Esophagus (tissue), 2 donors: ENCODE data around the gene ANTXR1. TPM values are rescaled to one million over a fixed set of nuclear protein-coding genes. Genes with fewer than 3 reads are reported as not detected.

ENCODE experiments used
- H3K27ac ChIP-seq, 2 donors: one replicate each; pipeline ENCODE4 v1.5.1; 2013; ENCODE audit warnings: low read depth in 2 of 2, mild to moderate bottlenecking in 2 of 2, inconsistent platforms in 1 of 2, low read length in 1 of 2, moderate library complexity in 1 of 2
- H3K27me3 ChIP-seq, 2 donors: one replicate each; pipeline ENCODE4 v1.6.1; 2013; ENCODE audit warnings: low read length in 2 of 2, control low read depth in 1 of 2, mild to moderate bottlenecking in 1 of 2; ENCODE audit not compliant: insufficient read depth in 2 of 2, control insufficient read depth in 1 of 2
- H3K36me3 ChIP-seq, 2 donors: one replicate each; pipeline ENCODE4 v1.6.1; 2013; ENCODE audit warnings: low read length in 1 of 2; ENCODE audit not compliant: control insufficient read depth in 2 of 2, insufficient read depth in 2 of 2
- H3K4me1 ChIP-seq, 2 donors: one replicate each; pipeline ENCODE4 v1.6.1; 2013; ENCODE audit warnings: low read length in 1 of 2; ENCODE audit not compliant: control insufficient read depth in 2 of 2, insufficient read depth in 2 of 2
- H3K4me3 ChIP-seq, 2 donors: one replicate each; pipeline ENCODE4 v1.5.1; 2013; ENCODE audit warnings: low read length in 2 of 2, mild to moderate bottlenecking in 2 of 2, low read depth in 1 of 2, moderate library complexity in 1 of 2
- H3K9me3 ChIP-seq, 2 donors: one replicate each; pipeline ENCODE4 v1.6.1; 2013; ENCODE audit warnings: mild to moderate bottlenecking in 2 of 2, low read depth in 1 of 2, low read length in 1 of 2, moderate library complexity in 1 of 2; ENCODE audit not compliant: control insufficient read depth in 2 of 2, insufficient read depth in 1 of 2
- WGBS, 2 donors: extraction: QIAGEN DNeasy Blood & Tissue Kit; methylation state at CpG; one replicate each; pipeline ENCODE4 v1.1.7; 2013; 5-methylcytosine and 5-hydroxymethylcytosine counted together
- polyA plus RNA-seq, 2 donors: library from polyadenylated mRNA; stranded (reverse); fragments of 200-250 nt; gene quantifications; one replicate each; pipeline ENCODE4 v1.2.3, GENCODE V29; 2013
- donor health status: healthy with polysubstance abuse.
- donor health status: Bipolar disorder and iron deficiency.

Gene ANTXR1
- polyA plus RNA-seq, 2 donors, result 5.0 to 8.5 TPM

DNA sequence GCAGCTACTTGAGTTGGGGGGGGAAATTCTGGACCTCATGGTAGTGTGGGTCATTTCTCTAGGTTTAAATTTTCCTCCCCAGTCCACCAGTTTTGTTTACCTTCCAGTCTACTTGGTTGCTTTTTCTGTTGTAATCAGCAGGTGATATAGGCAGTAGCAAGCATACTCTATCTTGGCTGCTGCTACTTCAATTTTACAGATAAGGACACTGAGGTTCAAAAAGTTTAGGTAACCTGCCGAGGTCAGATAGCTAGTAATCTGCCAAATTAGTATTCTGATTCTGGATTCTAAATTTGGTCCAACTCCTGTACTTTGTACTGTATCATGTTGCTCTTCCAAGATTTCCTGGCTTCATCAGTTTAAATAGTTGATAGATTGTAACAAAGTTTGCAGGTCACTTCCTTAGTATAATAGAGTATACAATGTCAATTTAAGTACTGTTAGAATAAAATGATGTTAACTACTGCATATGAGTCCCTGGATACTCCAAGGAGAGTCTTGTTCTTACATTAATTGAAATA, 34.7 kb downstream of the ANTXR1 start:
- Histone ChIP-seq H3K4me3 (no peak overlapping the region), H3K27me3 (no peaks in the 10 kb centered on the region), H3K4me1 (peaks cover 2 to 5% of the 10 kb centered on the region in 2 donors), H3K27ac (no peak overlapping the region), H3K36me3 (no peaks in the 10 kb centered on the region), H3K9me3 (no peaks in the 10 kb centered on the region)
- 69 to 76% methylated on average over 1 of the region's 1 CpG for WGBS, 2 donors

DNA sequence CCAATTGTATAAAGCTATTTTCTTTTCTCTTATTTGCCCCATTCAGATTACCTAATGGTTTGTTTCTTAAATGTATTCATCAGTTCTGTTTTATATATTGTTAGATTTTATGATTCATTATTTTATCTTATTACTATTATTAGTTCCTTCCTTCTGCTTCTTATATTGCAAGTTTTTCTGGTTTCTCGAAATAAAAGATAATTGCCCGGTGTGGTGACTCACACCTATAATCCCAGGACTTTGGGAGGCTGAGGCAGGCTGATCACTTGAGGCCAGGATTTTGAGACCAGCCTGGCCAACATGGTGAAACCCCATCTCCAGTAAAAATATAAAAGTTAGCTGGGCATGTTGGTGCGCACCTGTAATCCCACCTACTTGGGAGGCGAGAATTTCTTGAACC, 37.8 kb downstream of the ANTXR1 start:
- Histone ChIP-seq H3K4me3 (no peak overlapping the region), H3K27ac (no peak overlapping the region)
- WGBS, 2 donors, result 64 to 70% methylated on average over 4 of the region's 4 CpGs

DNA sequence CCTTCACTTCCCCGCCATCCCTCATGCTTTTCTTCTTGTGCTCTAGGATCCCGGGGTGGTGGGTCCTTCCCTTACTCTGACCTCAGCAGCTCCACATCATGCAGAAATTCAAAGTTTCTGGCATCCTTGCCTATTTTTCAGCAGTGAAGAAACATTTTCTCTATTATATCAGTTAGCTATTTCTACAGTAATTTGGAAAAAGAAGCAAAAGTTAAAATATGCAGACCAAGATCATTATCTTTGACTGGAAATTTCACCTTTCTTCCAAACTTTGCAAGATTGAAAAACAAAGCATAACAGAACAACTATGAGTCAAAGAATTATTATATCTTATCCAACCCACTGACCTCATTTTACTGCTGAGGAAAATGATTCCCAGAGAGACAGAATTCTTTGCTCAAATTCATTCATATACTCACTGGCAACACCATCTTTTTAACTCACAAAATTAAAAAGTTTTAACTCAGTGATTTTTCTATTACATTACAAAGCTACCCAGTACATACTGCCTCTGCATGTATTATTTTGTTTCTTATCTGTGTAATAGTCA, 40.5 kb downstream of the ANTXR1 start:
- H3K4me1 ChIP-seq, result no peaks in the 10 kb centered on the region
- H3K27me3 ChIP-seq, result no peaks in the 10 kb centered on the region
- WGBS, 2 donors, result 88 to 94% methylated on average over 2 of the region's 2 CpGs
- H3K36me3 ChIP-seq, result no peaks in the 10 kb centered on the region
- H3K27ac ChIP-seq, result no peak overlapping the region
- no peaks in the 10 kb centered on the region for H3K9me3 ChIP-seq
- no peak overlapping the region for H3K4me3 ChIP-seq

More for the DNA sequence above, 37.8 kb downstream of the ANTXR1 start:
- H3K36me3 ChIP-seq, result no peaks in the 10 kb centered on the region
- H3K4me1 ChIP-seq, result peaks cover 0 to 4% of the 10 kb centered on the region in 2 donors
- H3K27me3 ChIP-seq, result no peaks in the 10 kb centered on the region
- H3K9me3 ChIP-seq, result no peaks in the 10 kb centered on the region

DNA sequence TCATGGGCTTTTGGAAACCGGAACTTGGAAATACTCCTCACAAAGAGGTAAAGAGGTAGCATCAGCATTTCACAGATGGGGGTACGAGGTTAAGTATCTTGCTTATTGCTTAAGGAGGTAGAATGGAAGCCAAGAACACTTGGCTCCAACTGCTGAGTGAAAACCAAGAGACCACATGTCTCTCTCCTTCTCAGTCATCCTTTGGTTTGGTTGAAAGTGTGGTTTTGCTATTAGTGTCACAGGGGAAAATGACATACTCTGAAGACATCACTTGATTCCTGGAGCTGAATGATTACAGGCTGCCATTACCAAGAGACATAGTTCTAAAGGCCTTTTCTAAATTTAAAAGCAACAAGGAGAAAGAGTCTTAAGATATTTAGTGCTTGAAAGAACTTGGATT, 41.5 kb downstream of the ANTXR1 start:
- Histone ChIP-seq H3K4me1 (no peaks in the 10 kb centered on the region), H3K27me3 (no peaks in the 10 kb centered on the region), H3K27ac (no peak overlapping the region), H3K4me3 (no peak overlapping the region), H3K9me3 (no peaks in the 10 kb centered on the region), H3K36me3 (no peaks in the 10 kb centered on the region)
- WGBS, 2 donors, result 77 to 84% methylated on average over 2 of the region's 2 CpGs

DNA sequence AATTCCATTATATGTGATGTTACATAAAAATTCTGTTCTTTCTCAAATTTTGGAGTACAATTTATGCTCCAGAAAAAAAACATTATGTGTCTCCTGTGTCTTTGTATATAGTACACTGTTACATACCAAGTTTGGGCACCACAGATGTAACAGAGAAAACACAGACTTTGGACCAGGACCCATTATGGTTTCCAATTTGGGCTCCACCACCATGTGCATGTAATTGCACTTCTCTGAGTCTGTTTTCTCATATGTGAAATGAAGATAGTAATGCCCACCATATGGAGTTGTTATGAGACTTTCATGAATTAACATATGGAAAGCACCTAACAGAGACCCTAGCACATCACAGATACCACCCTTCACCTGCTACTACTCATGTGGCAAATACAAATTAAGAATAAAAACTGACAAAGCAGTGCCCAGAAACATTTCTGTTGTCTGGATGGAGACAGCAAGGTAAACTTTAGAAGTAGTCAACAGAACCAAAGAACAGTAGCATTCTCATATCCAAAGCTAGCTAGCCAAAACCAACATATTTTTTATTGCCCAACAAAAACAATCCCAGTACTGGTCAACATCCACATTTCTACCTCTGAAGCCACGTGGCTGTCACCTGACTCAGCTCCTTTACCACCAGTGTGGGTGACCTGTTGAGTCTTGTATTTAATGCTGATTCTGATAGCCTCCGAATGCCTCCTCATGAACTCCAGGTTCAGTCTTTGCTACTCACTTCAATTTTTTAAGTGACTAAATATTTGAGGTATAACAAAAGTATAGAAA, 42.9 kb downstream of the ANTXR1 start:
- no peaks in the 10 kb centered on the region for H3K36me3 ChIP-seq
- H3K27me3 ChIP-seq, result no peaks in the 10 kb centered on the region
- H3K4me3 ChIP-seq, result no peak overlapping the region
- no peaks in the 10 kb centered on the region for H3K4me1 ChIP-seq
- no peaks in the 10 kb centered on the region for H3K9me3 ChIP-seq
- no peak overlapping the region for H3K27ac ChIP-seq
- 80 to 82% methylated on average over 2 of the region's 2 CpGs for WGBS, 2 donors

DNA sequence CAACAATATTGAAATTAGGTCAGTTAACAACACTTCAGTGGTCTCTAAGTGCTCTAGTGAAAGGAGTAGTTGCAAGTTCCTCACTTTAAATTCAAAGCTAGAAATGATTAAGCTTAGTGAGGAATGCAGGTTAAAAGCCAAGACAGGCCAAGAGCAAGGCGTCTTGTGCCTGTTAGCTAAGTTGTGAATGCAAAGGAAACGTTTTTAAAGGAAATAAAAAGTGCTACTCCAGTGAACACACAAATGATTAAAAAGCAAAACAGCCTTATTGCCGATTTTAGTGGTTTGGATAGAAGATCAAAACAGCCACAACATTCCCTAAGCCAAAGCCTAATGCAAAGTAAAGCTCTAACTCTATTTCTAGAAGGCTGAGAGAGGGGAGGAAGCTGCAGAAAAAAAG, 44.7 kb downstream of the ANTXR1 start:
- no peaks in the 10 kb centered on the region for H3K36me3 ChIP-seq
- no peaks in the 10 kb centered on the region for H3K27me3 ChIP-seq
- H3K4me1 ChIP-seq, result no peaks in the 10 kb centered on the region
- H3K9me3 ChIP-seq, result no peaks in the 10 kb centered on the region
- H3K4me3 ChIP-seq, result no peak overlapping the region
- WGBS, 2 donors, result 55 to 66% methylated on average over 3 of the region's 3 CpGs
- no peak overlapping the region for H3K27ac ChIP-seq

DNA sequence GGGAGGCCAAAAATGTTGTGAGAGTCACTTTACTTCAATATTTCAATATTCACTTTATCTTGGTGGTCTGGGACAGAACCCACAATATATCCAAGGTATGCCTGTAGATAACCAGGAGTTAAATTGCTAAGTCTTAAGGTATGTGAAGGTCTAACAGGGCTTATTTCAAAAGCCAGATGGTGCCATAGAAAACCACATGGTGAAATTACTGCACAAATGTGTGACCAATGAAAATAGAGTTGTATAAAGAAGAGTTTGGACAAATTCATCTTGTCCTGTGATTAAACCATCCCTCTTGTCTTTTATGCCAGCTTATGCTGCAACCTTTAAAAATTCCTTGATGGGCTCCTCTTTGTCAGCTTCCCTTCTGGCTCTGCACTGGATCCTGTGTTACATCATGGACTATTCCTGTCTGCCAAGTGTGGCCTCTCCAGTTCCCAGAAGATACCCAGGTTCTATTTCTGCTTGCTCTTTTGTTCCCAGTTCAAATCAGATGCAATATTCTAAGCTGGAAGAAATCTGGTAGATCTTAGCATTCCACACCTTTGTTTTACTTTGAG, 46.8 kb downstream of the ANTXR1 start:
- Histone ChIP-seq H3K9me3 (no peaks in the 10 kb centered on the region), H3K4me3 (no peak overlapping the region), H3K4me1 (no peaks in the 10 kb centered on the region), H3K27me3 (no peaks in the 10 kb centered on the region), H3K36me3 (no peaks in the 10 kb centered on the region), H3K27ac (no peak overlapping the region)

DNA sequence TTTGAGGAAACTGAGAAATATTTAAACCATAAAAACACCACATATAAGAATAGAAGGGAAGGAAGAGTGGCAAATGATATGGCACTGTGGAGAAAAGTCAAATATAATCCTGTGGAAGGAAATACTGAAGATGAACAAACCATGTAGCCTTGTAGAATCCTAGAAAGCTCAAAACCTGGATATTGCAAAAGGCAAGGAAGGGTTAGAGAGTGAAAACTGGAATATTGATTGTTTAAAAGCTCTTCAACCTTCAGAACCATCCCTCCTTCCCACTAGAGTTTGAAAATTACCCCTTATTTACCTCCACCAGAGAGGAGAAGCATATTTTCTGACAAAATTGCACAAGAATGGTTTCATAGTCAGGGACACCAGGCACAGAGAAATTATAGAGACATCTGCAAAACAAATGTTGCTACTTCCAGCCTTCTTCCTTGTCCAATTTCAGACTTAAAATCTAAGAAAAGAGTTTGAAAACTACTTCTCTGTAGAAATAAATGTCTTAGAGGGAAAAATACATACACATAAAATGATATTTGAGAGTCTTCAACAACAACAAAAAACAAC, 48.0 kb downstream of the ANTXR1 start:
- Histone ChIP-seq H3K4me3 (no peak overlapping the region), H3K36me3 (no peaks in the 10 kb centered on the region), H3K9me3 (no peaks in the 10 kb centered on the region), H3K27ac (no peak overlapping the region), H3K4me1 (no peaks in the 10 kb centered on the region), H3K27me3 (no peaks in the 10 kb centered on the region)

DNA sequence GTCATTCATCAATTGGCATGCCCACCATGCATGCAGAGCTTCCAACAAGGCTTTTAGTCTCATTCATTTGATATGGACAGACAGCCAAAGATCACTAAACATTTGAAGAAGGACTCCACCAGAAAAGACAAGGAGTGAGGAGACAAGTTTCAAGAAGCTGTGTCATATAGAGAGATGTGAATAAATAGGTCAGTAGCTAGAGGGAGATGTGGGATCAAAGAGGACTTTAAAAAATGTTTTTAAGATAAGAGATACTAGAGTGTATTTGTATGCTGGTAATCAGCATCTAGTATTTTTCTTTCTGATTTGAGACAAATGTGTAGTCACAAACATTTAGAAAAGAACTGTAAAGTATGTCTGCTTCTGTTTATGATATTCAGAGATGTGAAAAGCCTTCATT, 48.5 kb downstream of the ANTXR1 start:
- no peaks in the 10 kb centered on the region for H3K4me1 ChIP-seq
- no peak overlapping the region for H3K4me3 ChIP-seq
- H3K27me3 ChIP-seq, result no peaks in the 10 kb centered on the region
- no peak overlapping the region for H3K27ac ChIP-seq
- no peaks in the 10 kb centered on the region for H3K36me3 ChIP-seq
- no peaks in the 10 kb centered on the region for H3K9me3 ChIP-seq
